K562 (cell line): ENCODE results near the gene ZNF165. TPM values are rescaled to one million over a fixed set of nuclear protein-coding genes. Genes with fewer than 3 reads are reported as not detected.

ENCODE experiments used
- ESRRA ChIP-seq: fragments of 450-650 bp; IDR thresholded peaks from 2 replicates; pipeline ENCODE4 v1.6.1; 2014; ENCODE audit warnings: low read depth, mild to moderate bottlenecking, moderate library complexity, borderline replicate concordance
- HIVEP1 ChIP-seq: fragments of 250-450 bp; sonication (Bioruptor Pico); IDR thresholded peaks from 2 replicates; pipeline ENCODE4 v1.4.0; 2020; ENCODE audit warnings: mild to moderate bottlenecking
- MED1 ChIP-seq: sonication (generic); formaldehyde crosslinking; IDR thresholded peaks from 2 replicates; pipeline ENCODE4 v1.8.1; 2023; ENCODE audit warnings: missing genetic modification reagents, borderline replicate concordance
- POLR2H ChIP-seq: IDR thresholded peaks from 2 replicates; pipeline ENCODE4 v1.6.1; 2016; ENCODE audit warnings: missing genetic modification characterization, low read depth, mild to moderate bottlenecking, control low read depth, missing compliant biosample characterization, moderate library complexity
- RUNX1 ChIP-seq: sonication (generic); IDR thresholded peaks from 2 replicates; pipeline ENCODE4 v1.6.1; 2016; ENCODE audit warnings: antibody characterized with exemption, low read depth
- SAFB ChIP-seq: fragments of 200-400 bp; formaldehyde crosslinking; IDR thresholded peaks from 2 replicates; pipeline ENCODE4 v1.6.1; 2017; ENCODE audit warnings: low read depth, low read length, borderline replicate concordance
- SMC3 ChIP-seq: conservative IDR thresholded peaks from 2 replicates; pipeline ENCODE4 v1.6.1; 2011; ENCODE audit warnings: low read depth, low read length, improper control_type of control experiment; ENCODE audit not compliant: insufficient read depth
- SUPT5H ChIP-seq: fragments of 450-650 bp; IDR thresholded peaks from 2 replicates; pipeline ENCODE4 v1.6.1; 2016
- TAF7 ChIP-seq: fragments of 450-650 bp; IDR thresholded peaks from 2 replicates; pipeline ENCODE4 v1.6.1; 2016; ENCODE audit warnings: missing genetic modification characterization, missing compliant biosample characterization
- TEAD2 ChIP-seq: fragments of 450-650 bp; IDR thresholded peaks from 2 replicates; pipeline ENCODE4 v1.6.1; 2016; ENCODE audit warnings: missing genetic modification characterization, control low read depth, missing compliant biosample characterization
- ZFP36 ChIP-seq: fragments of 150-350 bp; IDR thresholded peaks from 2 replicates; pipeline ENCODE4 v1.6.1; 2018; ENCODE audit warnings: low read length, low read depth; ENCODE audit not compliant: partially characterized antibody
- ZNF589 ChIP-seq: fragments of 200-800 bp; sonication (Bioruptor generic); IDR thresholded peaks from 2 replicates; pipeline ENCODE4 v1.6.1; 2016; ENCODE audit warnings: low read depth, missing genetic modification characterization, missing compliant biosample characterization
- ZNF695 ChIP-seq: fragments of 450-650 bp; formaldehyde crosslinking; IDR thresholded peaks from 2 replicates; pipeline ENCODE4 v1.4.0; 2020; ENCODE audit warnings: mild to moderate bottlenecking, moderate library complexity
- ZNF717 ChIP-seq: fragments of 250-450 bp; sonication (Bioruptor Pico); IDR thresholded peaks from 2 replicates; pipeline ENCODE4 v1.5.0; 2021
- ZNF77 ChIP-seq: fragments of 250-450 bp; sonication (Bioruptor Pico); IDR thresholded peaks from 2 replicates; pipeline ENCODE4 v1.5.0; 2020
- ZZZ3 ChIP-seq: fragments of 450-650 bp; IDR thresholded peaks from 2 replicates; pipeline ENCODE4 v1.6.1; 2016; ENCODE audit warnings: antibody characterized with exemption, mild to moderate bottlenecking, moderate library complexity
- polyA plus RNA-seq, 8 experiments: library from polyadenylated mRNA; depleted of rRNA in 4 of 8; stranded (reverse) in 5 of 8; unstranded in 3 of 8; fragments of >200 nt; fragmentation: Nextera tagmentation in 2 of 8; fragmentation: Illumina TruSeq in 1 of 8; extraction: Ambion mirVana in 2 of 8; extraction: Trizol in 1 of 8; gene quantifications; 2 replicates each; pipeline versions ENCODE4 v1.2.1 to v1.2.3, GENCODE V29; 2011 to 2014; ENCODE audit warnings: inconsistent platforms in 1 of 8, missing spikeins in 1 of 8
- total RNA-seq, 7 experiments: library from RNA; depleted of rRNA in 6 of 7; stranded (reverse); fragments of >200 nt in 6 of 7; fragmentation: Illumina TruSeq in 2 of 7; extraction: Trizol in 2 of 7; gene quantifications; 2 replicates each; pipeline versions ENCODE4 v1.2.1 to v1.2.3, GENCODE V29; 2011 to 2021; ENCODE audit warnings: low replicate concordance in 1 of 7
- TF ChIP-seq, protein P1 (sequence below): fragments of 450-650 bp; IDR thresholded peaks from 2 replicates; pipeline ENCODE4 v1.6.1; 2016
- TF ChIP-seq, protein P2 (sequence below): fragments of 450-650 bp; formaldehyde crosslinking; IDR thresholded peaks from 2 replicates; pipeline ENCODE4 v1.4.0; 2022; ENCODE audit warnings: missing genetic modification characterization
- TF ChIP-seq, protein P3 (sequence below): fragments of 450-650 bp; IDR thresholded peaks from 2 replicates; pipeline ENCODE4 v1.6.1; 2016; ENCODE audit warnings: mild to moderate bottlenecking

ZNF165 gene
- total and polyA plus RNA-seq, 9 of the 15 experiments (the other 6 are each of a cell fraction or from before 2014, with no cell fraction given), result 0.82 to 3.6 (median 1.2) TPM

DNA sequence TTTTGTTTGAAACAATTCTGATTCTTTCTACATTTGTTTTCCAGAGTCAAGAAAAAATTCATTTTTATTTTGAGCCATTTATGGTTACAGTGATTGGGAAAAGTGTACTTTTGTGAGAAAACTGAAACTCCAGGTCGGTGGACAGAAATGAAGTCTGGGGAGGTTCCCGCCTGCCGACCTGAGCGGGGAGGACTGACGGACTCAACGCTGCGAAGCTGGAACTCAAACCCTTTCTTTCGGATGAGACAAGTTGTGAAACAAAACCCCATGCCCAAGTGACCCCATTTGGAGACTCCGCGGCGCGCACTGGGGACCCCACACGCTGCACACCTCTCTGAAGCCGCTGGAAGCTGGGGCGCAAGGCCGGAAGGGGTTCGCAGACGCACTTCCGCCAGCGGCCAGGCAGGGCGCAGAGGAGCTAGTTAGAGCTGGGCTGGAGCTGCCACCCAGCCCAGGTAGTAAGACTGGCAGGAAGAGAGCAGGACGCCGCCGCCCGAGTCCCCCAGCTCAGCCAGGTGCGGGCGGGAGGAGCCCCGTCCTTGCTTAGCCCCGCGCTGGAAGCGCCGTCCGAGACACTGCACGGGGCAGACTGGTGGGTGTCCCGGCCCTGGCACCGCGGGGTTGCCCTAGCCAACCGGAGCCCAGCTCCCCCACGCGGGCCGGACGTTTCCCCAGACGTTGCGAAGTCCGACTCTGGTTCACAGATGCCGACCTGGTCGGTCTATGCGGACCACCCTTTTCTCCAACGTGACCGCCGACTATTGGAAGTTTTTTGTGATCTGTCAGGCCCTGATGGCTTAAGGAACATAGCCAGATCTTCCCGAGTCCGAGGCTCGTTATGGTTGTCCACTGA is 24.2 kb downstream of the ZNF165 start (continued):
- TF ChIP-seq, protein P1, sequence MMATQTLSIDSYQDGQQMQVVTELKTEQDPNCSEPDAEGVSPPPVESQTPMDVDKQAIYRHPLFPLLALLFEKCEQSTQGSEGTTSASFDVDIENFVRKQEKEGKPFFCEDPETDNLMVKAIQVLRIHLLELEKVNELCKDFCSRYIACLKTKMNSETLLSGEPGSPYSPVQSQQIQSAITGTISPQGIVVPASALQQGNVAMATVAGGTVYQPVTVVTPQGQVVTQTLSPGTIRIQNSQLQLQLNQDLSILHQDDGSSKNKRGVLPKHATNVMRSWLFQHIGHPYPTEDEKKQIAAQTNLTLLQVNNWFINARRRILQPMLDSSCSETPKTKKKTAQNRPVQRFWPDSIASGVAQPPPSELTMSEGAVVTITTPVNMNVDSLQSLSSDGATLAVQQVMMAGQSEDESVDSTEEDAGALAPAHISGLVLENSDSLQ, result peak; percentile 45
- TF ChIP-seq ZNF695 (CRISPR knock-in tag) (no peak), MED1 (CRISPR knock-in tag) (no peak), SMC3 (peak; percentile 53; the same call in 1 of the 2 replicates), POLR2H (tag) (peak; percentile 53), TEAD2 (no peak), HIVEP1 (CRISPR knock-in tag) (0 out of 2 replicates have a peak, but pooled peaks have one; percentile 50), ZNF717 (CRISPR knock-in tag) (no peak), ESRRA (peak; percentile 62), ZZZ3 (no peak), ZNF77 (CRISPR knock-in tag) (no peak), SUPT5H (peak; percentile 91), RUNX1 (0 out of 2 replicates have a peak, but pooled peaks have one; percentile 58), ZFP36 (no peak), ZNF589 (CRISPR knock-in tag) (peak; percentile 61; the same call in 1 of the 2 replicates), TAF7 (peak; percentile 52; the same call in 1 of the 2 replicates), SAFB (0 out of 2 replicates have a peak, but pooled peaks have one; percentile 39)
- TF ChIP-seq, protein P2, sequence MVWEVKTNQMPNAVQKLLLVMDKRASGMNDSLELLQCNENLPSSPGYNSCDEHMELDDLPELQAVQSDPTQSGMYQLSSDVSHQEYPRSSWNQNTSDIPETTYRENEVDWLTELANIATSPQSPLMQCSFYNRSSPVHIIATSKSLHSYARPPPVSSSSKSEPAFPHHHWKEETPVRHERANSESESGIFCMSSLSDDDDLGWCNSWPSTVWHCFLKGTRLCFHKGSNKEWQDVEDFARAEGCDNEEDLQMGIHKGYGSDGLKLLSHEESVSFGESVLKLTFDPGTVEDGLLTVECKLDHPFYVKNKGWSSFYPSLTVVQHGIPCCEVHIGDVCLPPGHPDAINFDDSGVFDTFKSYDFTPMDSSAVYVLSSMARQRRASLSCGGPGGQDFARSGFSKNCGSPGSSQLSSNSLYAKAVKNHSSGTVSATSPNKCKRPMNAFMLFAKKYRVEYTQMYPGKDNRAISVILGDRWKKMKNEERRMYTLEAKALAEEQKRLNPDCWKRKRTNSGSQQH (CRISPR knock-in tag), result no peak
- TF ChIP-seq, protein P3, sequence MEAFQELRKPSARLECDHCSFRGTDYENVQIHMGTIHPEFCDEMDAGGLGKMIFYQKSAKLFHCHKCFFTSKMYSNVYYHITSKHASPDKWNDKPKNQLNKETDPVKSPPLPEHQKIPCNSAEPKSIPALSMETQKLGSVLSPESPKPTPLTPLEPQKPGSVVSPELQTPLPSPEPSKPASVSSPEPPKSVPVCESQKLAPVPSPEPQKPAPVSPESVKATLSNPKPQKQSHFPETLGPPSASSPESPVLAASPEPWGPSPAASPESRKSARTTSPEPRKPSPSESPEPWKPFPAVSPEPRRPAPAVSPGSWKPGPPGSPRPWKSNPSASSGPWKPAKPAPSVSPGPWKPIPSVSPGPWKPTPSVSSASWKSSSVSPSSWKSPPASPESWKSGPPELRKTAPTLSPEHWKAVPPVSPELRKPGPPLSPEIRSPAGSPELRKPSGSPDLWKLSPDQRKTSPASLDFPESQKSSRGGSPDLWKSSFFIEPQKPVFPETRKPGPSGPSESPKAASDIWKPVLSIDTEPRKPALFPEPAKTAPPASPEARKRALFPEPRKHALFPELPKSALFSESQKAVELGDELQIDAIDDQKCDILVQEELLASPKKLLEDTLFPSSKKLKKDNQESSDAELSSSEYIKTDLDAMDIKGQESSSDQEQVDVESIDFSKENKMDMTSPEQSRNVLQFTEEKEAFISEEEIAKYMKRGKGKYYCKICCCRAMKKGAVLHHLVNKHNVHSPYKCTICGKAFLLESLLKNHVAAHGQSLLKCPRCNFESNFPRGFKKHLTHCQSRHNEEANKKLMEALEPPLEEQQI, result no peak
